Measurements from ENCODE around the gene MLXIP.

DNA sequence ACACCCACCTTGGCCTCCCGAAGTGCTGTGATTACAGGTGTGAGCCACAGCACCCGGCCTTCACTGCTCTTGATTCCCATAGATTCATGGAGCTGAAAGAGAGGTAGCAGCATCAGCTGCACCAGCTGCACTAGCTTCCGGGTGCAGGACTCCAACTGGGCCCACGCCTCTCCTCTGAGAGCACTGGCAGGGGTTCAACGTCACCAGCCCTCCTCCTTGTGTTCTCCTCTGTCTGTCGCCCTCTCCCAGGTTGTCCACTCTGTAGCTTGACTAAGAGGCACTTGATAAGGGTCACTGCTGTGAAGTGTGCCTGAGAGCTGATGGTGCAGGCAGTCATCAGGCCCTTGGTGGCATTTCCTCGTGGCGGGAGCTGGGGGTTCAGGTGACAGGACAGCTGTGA is 28.3 kb downstream of the MLXIP start:
- TF ChIP-seq, protein P1, sequence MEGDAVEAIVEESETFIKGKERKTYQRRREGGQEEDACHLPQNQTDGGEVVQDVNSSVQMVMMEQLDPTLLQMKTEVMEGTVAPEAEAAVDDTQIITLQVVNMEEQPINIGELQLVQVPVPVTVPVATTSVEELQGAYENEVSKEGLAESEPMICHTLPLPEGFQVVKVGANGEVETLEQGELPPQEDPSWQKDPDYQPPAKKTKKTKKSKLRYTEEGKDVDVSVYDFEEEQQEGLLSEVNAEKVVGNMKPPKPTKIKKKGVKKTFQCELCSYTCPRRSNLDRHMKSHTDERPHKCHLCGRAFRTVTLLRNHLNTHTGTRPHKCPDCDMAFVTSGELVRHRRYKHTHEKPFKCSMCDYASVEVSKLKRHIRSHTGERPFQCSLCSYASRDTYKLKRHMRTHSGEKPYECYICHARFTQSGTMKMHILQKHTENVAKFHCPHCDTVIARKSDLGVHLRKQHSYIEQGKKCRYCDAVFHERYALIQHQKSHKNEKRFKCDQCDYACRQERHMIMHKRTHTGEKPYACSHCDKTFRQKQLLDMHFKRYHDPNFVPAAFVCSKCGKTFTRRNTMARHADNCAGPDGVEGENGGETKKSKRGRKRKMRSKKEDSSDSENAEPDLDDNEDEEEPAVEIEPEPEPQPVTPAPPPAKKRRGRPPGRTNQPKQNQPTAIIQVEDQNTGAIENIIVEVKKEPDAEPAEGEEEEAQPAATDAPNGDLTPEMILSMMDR (IDR thresholded peaks at IDR 0.05) = no peak
- TF ChIP-seq POLR2AphosphoS5 (IDR thresholded peaks at IDR 0.05; ENCODE audit: low read depth, low read length) = no peak
- no peak for TF ChIP-seq SIN3A (IDR thresholded peaks at IDR 0.05; ENCODE audit: borderline replicate concordance, insufficient read depth, low read depth, low read length)
- TF ChIP-seq, protein P2, sequence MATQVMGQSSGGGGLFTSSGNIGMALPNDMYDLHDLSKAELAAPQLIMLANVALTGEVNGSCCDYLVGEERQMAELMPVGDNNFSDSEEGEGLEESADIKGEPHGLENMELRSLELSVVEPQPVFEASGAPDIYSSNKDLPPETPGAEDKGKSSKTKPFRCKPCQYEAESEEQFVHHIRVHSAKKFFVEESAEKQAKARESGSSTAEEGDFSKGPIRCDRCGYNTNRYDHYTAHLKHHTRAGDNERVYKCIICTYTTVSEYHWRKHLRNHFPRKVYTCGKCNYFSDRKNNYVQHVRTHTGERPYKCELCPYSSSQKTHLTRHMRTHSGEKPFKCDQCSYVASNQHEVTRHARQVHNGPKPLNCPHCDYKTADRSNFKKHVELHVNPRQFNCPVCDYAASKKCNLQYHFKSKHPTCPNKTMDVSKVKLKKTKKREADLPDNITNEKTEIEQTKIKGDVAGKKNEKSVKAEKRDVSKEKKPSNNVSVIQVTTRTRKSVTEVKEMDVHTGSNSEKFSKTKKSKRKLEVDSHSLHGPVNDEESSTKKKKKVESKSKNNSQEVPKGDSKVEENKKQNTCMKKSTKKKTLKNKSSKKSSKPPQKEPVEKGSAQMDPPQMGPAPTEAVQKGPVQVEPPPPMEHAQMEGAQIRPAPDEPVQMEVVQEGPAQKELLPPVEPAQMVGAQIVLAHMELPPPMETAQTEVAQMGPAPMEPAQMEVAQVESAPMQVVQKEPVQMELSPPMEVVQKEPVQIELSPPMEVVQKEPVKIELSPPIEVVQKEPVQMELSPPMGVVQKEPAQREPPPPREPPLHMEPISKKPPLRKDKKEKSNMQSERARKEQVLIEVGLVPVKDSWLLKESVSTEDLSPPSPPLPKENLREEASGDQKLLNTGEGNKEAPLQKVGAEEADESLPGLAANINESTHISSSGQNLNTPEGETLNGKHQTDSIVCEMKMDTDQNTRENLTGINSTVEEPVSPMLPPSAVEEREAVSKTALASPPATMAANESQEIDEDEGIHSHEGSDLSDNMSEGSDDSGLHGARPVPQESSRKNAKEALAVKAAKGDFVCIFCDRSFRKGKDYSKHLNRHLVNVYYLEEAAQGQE (IDR thresholded peaks at IDR 0.05; ENCODE audit: insufficient read depth in 1 of 2, low read depth in 2 of 2, low read length in 1 of 2) = no peak

All from Panc1 (cell line).